SU-DHL-6 (cell line): ENCODE results near the gene UCK2.

ENCODE experiments used
- CTCF ChIP-seq: fragments of 200-600 bp; sonication (generic); IDR thresholded peaks from one replicate; pipeline ENCODE4 v1.5.1; 2017; ENCODE audit warnings: antibody characterized with exemption, mild to moderate bottlenecking, low read length, moderate library complexity; ENCODE audit not compliant: insufficient read depth, poor library complexity, severe bottlenecking
- EZH2phosphoT487 ChIP-seq: fragments of 200-600 bp; sonication (generic), shearing (Covaris generic); conservative IDR thresholded peaks from 2 replicates; pipeline ENCODE4 v1.6.1; 2018; ENCODE audit warnings: mild to moderate bottlenecking, antibody characterized with exemption, low read length, moderate library complexity, mixed read lengths

GRCh38 chr1:165862448-165862847 is 35.0 kb downstream of the UCK2 start:
- TF ChIP-seq CTCF, result no peak
- no peak for TF ChIP-seq EZH2phosphoT487
